ENCODE measurements around the gene CHTOP.

DNA sequence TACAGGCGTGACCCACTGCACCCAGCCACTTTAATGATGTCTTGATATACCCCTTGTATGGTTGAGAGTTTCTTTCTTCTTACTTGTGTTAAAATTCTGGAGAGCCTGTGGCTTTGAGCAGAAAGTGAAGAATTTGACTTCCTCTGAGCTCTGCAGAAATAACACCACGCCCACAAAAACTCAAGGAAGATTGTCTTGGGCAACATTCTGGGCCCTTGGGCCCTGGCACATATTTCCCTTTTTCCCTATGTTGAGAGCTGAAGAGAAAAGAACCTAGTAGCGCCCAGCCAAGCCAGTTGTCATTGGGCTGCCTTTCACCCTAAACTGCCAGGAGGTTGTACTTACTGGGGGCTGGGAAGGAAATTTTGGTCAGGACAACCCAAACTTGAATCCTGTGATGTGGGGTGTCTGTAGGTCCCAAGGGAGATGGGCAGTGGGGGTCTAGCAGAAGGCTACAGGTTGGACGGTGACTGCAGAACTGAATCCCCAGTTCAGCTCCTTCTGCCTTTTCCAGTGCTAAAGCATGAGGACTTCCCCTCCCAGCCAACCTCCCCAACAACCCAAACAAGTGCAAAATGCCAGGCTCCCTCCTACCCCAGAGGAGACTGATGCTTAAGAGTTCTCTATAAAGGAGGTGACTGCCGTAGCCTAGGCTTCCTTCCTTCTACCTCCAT is 12.9 kb downstream of the CHTOP start:
- TF ChIP-seq, protein P1, sequence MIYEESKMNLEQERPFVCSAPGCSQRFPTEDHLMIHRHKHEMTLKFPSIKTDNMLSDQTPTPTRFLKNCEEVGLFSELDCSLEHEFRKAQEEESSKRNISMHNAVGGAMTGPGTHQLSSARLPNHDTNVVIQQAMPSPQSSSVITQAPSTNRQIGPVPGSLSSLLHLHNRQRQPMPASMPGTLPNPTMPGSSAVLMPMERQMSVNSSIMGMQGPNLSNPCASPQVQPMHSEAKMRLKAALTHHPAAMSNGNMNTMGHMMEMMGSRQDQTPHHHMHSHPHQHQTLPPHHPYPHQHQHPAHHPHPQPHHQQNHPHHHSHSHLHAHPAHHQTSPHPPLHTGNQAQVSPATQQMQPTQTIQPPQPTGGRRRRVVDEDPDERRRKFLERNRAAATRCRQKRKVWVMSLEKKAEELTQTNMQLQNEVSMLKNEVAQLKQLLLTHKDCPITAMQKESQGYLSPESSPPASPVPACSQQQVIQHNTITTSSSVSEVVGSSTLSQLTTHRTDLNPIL (CRISPR knock-in tag; IDR thresholded peaks at IDR 0.05; ENCODE audit: low read depth), result no peak
- TF ChIP-seq, protein P2, sequence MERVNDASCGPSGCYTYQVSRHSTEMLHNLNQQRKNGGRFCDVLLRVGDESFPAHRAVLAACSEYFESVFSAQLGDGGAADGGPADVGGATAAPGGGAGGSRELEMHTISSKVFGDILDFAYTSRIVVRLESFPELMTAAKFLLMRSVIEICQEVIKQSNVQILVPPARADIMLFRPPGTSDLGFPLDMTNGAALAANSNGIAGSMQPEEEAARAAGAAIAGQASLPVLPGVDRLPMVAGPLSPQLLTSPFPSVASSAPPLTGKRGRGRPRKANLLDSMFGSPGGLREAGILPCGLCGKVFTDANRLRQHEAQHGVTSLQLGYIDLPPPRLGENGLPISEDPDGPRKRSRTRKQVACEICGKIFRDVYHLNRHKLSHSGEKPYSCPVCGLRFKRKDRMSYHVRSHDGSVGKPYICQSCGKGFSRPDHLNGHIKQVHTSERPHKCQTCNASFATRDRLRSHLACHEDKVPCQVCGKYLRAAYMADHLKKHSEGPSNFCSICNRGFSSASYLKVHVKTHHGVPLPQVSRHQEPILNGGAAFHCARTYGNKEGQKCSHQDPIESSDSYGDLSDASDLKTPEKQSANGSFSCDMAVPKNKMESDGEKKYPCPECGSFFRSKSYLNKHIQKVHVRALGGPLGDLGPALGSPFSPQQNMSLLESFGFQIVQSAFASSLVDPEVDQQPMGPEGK (CRISPR knock-in tag; IDR thresholded peaks at IDR 0.05; ENCODE audit: borderline replicate concordance), result no peak
- no peak for TF ChIP-seq ZFP3 (CRISPR knock-in tag; IDR thresholded peaks at IDR 0.05)
- no peak for TF ChIP-seq PPARA (CRISPR knock-in tag; IDR thresholded peaks at IDR 0.05; ENCODE audit: borderline replicate concordance)
- TF ChIP-seq ESRRG (CRISPR knock-in tag; IDR thresholded peaks at IDR 0.05), result no peak
- TF ChIP-seq ZC3H10 (CRISPR knock-in tag; IDR thresholded peaks at IDR 0.05), result no peak
- no peak for TF ChIP-seq ZFP30 (CRISPR knock-in tag; IDR thresholded peaks at IDR 0.05)
